ENCODE results near the gene SYS1. TPM values are rescaled to one million over a fixed set of nuclear protein-coding genes. Genes with fewer than 3 reads are reported as not detected.

Gene SYS1
- total RNA-seq, 1 experiment from 2014 or later, result 19.1 TPM

- DNase-seq (ENCODE audit: unreplicated experiment), result no peak
- Mint-ChIP-seq H3K36me3 (ENCODE audit: insufficient read depth, unreplicated experiment) (no peaks in the 10 kb centered on the region), H3K4me3 (ENCODE audit: unreplicated experiment) (no peak overlapping the region), H3K9me3 (ENCODE audit: unreplicated experiment) (peaks cover 16% of the 10 kb centered on the region), H3K27me3 (ENCODE audit: insufficient read depth, unreplicated experiment) (no peaks in the 10 kb centered on the region), H3K4me1 (ENCODE audit: insufficient read depth, unreplicated experiment) (no peaks in the 10 kb centered on the region), H3K27ac (ENCODE audit: low read depth, unreplicated experiment) (no peak overlapping the region)
- BruUV-seq (replicated peaks), result no TSS peak
- intact Hi-C loops (cut with micrococcal nuclease), result no loop called here
- no peak for TF ChIP-seq CTCF (IDR thresholded peaks at IDR 0.05; ENCODE audit: unreplicated experiment)
- ChIA-PET POLR2A (interaction anchor here (0.5 to 1.1 kb wide), 3 partner anchors 21 to 186 kb away, joined by 3 to 5 read pairs (median 3); partner anchors contain the start of genes PIGT and SYS1), CTCF (interaction anchor here (1.2 to 2.6 kb wide), 2 partner anchors 21 to 32 kb away, joined by 6 to 8 read pairs; no protein-coding TSS in a partner anchor)
Measured at GRCh38 chr20:45395114-45395415, 32.1 kb downstream of the SYS1 start.

- ChIA-PET CTCF (interaction anchor here (0.7 kb wide), 1 partner anchor 64 kb away, joined by 4 read pairs; no protein-coding TSS in a partner anchor), POLR2A (no interaction called here)
- H3K4me3 Mint-ChIP-seq (ENCODE audit: unreplicated experiment), result no peak overlapping the region
- TF ChIP-seq CTCF (IDR thresholded peaks at IDR 0.05; ENCODE audit: unreplicated experiment), result no peak
- DNase-seq (ENCODE audit: unreplicated experiment), result no peak
- no peaks in the 10 kb centered on the region for H3K4me1 Mint-ChIP-seq (ENCODE audit: insufficient read depth, unreplicated experiment)
- no peak overlapping the region for H3K27ac Mint-ChIP-seq (ENCODE audit: low read depth, unreplicated experiment)
- H3K9me3 Mint-ChIP-seq (ENCODE audit: unreplicated experiment), result peaks cover 29% of the 10 kb centered on the region
- intact Hi-C loops (cut with micrococcal nuclease), result no loop called here
- no TSS peak for BruUV-seq (replicated peaks)
- no peaks in the 10 kb centered on the region for H3K36me3 Mint-ChIP-seq (ENCODE audit: insufficient read depth, unreplicated experiment)
- no peaks in the 10 kb centered on the region for H3K27me3 Mint-ChIP-seq (ENCODE audit: insufficient read depth, unreplicated experiment)
Measured at GRCh38 chr20:45399018-45399417, 36.1 kb downstream of the SYS1 start.

GRCh38 chr20:45400346-45401031 is 37.5 kb downstream of the SYS1 start:
- H3K4me1 Mint-ChIP-seq (ENCODE audit: insufficient read depth, unreplicated experiment), result no peaks in the 10 kb centered on the region
- peaks cover 29% of the 10 kb centered on the region for H3K9me3 Mint-ChIP-seq (ENCODE audit: unreplicated experiment)
- no peak overlapping the region for H3K27ac Mint-ChIP-seq (ENCODE audit: low read depth, unreplicated experiment)
- BruUV-seq (replicated peaks), result no TSS peak
- ChIA-PET POLR2A (no interaction called here), CTCF (no interaction called here)
- H3K36me3 Mint-ChIP-seq (ENCODE audit: insufficient read depth, unreplicated experiment), result no peaks in the 10 kb centered on the region
- intact Hi-C loops (cut with micrococcal nuclease), result no loop called here
- H3K4me3 Mint-ChIP-seq (ENCODE audit: unreplicated experiment), result no peak overlapping the region
- no peaks in the 10 kb centered on the region for H3K27me3 Mint-ChIP-seq (ENCODE audit: insufficient read depth, unreplicated experiment)
- TF ChIP-seq CTCF (IDR thresholded peaks at IDR 0.05; ENCODE audit: unreplicated experiment), result no peak
- DNase-seq (ENCODE audit: unreplicated experiment), result no peak

GRCh38 chr20:45402946-45403345 is 40.0 kb downstream of the SYS1 start:
- Mint-ChIP-seq H3K36me3 (ENCODE audit: insufficient read depth, unreplicated experiment) (no peaks in the 10 kb centered on the region), H3K27ac (ENCODE audit: low read depth, unreplicated experiment) (no peak overlapping the region), H3K4me3 (ENCODE audit: unreplicated experiment) (no peak overlapping the region), H3K4me1 (ENCODE audit: insufficient read depth, unreplicated experiment) (no peaks in the 10 kb centered on the region), H3K9me3 (ENCODE audit: unreplicated experiment) (peaks cover 29% of the 10 kb centered on the region), H3K27me3 (ENCODE audit: insufficient read depth, unreplicated experiment) (no peaks in the 10 kb centered on the region)
- intact Hi-C loops (cut with micrococcal nuclease), result no loop called here
- BruUV-seq (replicated peaks), result no TSS peak
- POLR2A ChIA-PET, result interaction anchor here (0.7 to 2.3 kb wide), 2 partner anchors 13 to 30 kb away, joined by 4 to 10 read pairs; partner anchors contain the start of gene PIGT
- CTCF ChIA-PET, result interaction anchor here (0.6 to 1.1 kb wide), 5 partner anchors 29 to 115 kb away, joined by 3 to 5 read pairs (median 3); no protein-coding TSS in a partner anchor
- TF ChIP-seq CTCF (IDR thresholded peaks at IDR 0.05; ENCODE audit: unreplicated experiment), result no peak
- DNase-seq (ENCODE audit: unreplicated experiment), result no peak
